Measurements from ENCODE around the gene TRMO.

TRMO gene

GRCh38 chr9:97857606-97858392 is 64.5 kb downstream of the TRMO start:
- DNase-seq, result no peak

GRCh38 chr9:97856857-97857605 is 65.3 kb downstream of the TRMO start:
- no peak for DNase-seq

- no peak for DNase-seq
These were observed 66.4 kb downstream of the TRMO start for GRCh38 chr9:97855899-97856298.

- DNase-seq, result no peak
These were observed 66.8 kb downstream of the TRMO start for GRCh38 chr9:97855486-97855875.

GRCh38 chr9:97854696-97855485 is 67.4 kb downstream of the TRMO start:
- DNase-seq, result no peak

All from SIG-M5 (cell line).